GM20431 (cell line): ENCODE data around the gene PDIA2.
"Not testable (repeated sequence)": the region's sequence is repeated elsewhere in the genome, so short reads cannot be mapped to it uniquely, and the experiment has no call there.

ENCODE experiments used
- in situ Hi-C: fragments of 300-500 bp; cut with MseI, MboI; formaldehyde crosslinking; loops from one replicate; pipeline ENCODE4 v1.15.0; 2020; ENCODE audit warnings: low sequenced_read_pairs; ENCODE audit not compliant: unreplicated experiment

The PDIA2 gene

DNA sequence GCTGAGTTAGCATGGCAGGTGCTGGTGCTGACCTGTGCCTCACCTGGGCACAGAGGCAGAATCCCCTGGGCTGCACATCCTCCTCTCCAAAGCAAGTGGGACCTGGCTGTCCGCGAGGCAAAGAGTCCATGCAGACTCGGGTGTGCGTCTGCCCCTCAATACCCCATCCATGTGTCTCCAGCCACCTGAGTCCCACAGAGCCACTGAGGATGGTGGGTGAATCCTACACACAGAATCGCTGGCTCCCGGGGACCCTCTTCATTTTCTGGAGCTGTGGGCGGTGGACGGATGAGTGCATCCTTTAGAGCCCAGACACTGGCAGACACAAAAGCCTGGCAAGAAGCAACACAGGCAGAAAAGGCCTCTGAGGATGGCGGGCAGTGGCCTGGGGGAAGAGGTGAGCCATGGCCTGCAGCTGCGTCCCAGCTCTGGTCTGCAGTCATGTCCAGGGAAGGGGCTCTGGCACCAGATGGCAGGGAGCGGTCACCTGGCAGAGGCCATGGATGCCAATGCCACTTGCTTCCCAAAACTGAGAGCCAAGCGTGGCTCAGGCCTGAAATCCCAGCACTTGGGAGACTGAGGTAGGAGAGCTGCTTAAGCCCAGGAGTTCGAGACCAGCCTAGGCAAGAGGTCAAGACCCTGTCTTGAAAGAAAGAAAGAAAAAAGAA lies 39.6 kb downstream of the PDIA2 start:
- in situ Hi-C loops, result no loop called here

DNA sequence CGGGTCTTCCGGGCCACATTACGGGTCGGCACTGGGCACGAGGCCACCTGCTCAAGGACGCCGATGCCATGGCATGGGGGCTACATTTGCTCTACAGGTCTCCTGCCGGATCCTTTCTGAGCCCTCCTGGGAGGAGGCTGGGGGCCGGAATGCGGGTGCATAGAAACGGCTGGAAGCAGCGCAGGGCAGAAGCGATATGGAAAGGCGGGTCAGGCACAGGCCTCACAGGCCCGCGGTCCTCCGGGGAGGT lies 41.2 kb downstream of the PDIA2 start:
- in situ Hi-C loops, result no loop called here

DNA sequence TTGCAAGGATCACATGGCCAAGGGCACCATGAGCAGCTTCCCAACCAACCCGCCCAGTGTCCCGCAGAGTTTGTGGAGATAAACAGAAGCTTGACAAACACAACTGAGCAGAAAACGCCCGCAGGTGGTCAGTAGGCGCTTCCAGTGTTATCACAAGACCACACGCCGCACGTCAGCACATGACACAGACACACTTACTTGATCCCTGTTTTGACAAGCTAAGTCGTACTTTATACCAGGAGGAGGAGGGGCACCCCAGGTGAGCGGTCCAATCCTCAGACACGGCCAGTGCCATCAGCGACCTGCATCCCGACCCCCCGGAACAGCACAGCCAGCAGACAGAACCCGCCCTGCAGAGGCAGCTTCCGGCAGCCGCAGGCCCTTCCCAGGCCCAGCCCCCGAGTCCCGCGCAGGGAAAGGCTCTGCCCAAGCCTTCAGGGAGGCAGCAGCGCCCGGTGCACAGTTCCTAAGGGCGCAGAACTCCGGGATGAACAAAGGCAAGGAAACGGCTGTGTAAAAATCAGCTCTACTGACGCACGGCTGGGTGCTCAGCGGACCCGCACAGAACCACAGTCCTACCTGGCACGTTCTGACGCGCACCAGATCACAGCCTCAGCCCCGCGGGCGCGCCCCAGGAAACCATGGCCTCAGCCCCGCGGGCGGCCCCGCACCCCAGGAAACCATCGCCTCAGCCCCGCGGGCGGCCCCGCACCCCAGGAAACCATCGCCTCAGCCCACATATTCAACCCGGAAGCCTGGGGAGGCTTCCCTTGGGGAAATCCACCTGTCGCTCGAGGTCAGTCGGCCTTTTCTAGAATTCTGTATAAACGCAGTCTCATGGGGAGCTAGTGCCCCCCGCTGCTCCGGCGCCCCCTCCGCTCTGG lies 41.7 kb downstream of the PDIA2 start:
- in situ Hi-C loops, result no loop called here

DNA sequence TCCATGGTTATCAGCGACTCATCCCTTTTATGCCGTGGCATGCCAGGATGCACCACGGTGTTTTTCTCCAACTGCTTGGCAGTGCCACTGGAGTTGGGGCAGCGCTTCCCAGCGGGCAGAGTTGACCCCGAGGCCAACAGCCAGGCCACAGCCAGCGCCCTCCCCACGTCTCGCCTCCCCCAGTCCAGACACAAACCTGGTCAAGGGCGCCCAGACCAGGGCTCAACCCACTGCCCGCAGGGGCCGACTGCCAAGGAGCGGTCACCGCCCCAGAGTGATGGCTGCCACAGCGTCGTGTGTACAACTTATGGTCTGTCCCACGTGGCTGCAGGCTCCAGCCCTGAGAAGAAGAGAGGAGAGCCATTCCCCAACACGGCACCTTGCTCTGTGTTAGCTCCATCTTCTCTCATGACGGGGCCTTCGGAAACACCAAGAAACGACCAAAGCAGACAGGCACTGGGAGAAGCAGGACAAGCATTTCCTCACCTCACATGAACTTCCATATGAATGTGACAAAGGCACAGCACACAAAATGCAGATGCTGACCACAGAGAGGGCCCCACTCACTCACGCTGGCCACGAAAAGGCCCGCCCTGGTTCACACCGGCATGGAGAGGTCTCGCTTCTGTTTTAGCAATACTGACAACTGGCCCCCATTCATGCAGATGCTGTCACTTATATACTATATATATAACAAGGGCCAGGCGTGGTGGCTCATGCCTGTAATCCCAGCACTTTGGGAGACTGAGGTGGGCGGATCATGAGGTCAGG lies 42.6 kb downstream of the PDIA2 start:
- in situ Hi-C loops, result no loop called here

DNA sequence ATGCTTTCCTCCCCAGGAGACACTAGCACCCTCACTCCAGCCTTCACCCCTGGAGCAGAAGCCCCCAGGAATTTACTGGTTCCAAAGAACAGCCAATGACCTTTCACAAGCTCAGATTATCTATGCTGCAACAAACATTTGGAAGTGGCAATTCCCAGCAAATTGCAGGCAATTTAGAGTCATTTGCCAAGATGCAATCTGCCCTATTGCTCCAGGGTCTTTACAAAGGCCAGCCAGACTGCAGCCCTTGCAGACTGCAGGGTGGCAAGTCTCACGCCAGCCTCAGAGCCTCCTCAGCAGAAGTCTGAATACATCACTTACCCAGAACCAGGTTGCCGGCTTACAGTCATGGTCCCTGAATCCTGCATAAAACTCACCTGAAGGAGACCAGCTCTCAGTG lies 47.8 kb downstream of the PDIA2 start:
- in situ Hi-C loops, result no loop called here

DNA sequence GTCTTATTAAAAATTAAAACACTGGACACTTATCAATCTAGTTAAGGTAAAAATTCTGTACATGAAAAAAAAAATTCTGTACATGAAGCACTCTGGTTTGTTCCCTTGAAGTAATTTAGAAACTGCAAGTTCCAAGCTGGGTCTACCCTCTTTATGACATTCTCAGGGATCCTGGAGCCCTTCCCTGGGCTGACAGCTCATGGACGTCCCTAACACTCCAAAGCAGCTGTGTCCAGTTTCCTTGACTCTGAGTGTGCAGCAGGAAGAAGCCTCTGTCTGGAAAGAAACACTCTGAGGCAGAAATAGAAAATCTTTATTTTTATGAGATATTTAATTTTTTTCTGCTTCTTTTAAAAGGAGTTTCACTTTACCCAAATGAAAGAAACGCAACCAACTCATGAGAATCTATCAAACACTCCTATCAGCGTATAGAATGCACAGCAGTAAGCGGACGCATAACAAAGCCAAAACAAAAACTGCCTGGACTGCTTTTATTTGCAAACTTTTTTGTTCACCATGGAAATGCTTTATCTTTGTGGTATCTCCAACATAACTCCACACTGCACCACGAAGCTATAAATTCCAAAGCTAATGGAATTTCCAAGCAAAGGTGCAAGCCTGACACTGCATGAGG lies 48.3 kb downstream of the PDIA2 start:
- in situ Hi-C loops, result not testable (repeated sequence)

DNA sequence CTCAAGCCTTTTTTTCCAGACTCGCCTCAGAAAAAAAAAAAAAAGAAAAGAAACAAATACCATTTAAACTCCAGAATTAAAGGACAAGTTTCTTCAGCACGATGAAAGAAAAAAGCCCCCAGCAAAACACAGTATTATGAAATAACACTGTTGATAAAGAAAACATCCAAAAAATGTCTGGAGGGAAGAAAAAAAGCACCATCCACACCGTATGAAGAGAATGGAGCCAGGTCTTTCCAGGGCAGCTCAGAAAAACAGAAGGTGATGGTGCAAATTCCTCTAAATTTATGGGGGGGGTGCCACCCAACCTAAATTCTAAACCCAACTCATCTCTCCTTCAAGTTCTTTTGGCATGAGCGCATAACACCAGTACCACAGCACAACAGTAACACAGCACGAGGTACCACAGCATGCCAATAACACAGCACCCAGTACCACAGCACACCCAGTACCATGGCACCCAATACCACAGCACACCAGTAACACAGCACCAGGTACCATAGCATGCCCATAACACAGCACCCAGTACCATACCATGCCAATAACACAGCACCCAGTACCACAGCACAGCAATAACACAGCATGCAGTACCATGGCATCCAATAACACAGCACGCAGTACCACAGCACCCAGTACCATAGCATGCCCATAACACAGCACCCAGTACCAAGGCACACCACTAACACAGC lies 50.6 kb downstream of the PDIA2 start:
- in situ Hi-C loops, result no loop called here

DNA sequence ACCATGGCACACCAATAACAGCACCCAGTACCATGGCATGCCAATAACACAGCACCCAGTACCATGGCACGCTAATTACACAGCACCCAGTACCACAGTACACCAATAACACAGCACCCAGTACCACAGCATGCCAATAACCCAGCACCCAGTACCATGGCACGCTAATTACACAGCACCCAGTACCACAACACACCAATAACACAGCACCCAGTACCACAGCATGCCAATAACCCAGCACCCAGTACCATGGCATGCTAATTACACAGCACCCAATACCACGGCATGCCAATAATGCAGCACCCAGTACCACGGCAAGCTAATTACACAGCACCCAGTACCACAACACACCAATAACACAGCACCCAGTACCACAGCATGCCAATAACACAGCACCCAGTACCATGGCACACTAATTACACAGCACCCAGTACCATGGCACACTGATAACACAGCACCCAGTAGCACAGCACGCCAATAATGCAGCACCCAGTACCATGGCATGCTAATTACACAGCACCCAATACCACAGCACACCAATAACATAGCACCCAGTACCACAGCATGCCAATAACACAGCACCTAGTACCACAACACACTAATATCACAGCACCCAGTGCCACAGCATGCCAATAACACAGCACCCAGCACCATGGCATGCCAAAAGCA lies 51.3 kb downstream of the PDIA2 start:
- in situ Hi-C loops, result not testable (repeated sequence)

DNA sequence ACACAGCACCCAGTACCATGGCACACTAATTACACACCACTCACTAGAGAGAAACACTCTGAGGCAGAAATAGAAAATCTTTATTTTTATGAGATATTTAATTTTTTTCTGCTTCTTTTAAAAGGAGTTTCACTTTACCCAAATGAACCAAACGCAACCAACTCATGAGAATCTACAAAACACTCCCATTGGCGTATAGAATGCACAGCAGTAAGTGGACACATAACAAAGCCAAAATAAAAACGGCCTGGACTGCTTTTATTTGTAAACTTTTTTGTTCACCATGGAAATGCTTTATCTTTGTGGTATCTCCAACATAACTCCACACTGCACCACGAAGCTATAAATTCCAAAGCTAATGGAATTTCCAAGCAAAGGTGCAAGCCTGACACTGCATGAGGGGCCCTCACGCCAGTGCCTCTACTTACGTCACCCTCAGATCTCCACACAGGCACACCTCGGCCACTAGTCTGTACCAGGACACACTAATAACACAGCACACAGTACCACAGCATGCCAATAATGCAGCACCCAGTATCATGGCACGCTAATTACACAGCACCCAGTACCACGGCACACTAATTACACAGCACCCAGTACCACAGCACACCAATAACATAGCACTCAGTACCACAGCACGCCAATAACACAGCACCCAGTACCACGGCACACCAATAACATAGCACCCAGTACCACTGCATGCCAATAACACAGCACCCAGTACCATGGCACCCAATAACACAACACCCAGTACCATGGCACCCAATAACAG lies 52.1 kb downstream of the PDIA2 start:
- in situ Hi-C loops, result not testable (repeated sequence)

DNA sequence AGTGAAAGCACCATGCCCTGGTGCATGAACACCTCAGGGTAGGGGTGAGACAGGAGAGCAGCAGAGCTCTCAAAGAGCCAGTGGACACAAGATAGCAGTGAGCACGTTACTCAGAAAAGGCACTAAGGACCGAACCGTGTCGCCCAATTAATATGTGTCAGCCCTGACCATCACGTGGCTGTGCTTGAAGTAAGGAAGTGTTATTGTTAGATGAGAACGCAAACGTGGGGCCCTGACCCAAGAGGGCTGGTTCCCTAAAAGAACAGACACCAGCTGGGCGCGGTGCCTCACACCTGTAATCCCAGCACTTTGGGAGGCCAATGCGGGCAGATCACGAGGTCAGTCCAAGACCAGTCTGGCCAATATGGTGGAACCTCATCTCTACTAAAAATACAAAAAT lies 53.3 kb downstream of the PDIA2 start:
- in situ Hi-C loops, result no loop called here
